ENCODE measurements around the gene PDX1. TPM values are rescaled to one million over a fixed set of nuclear protein-coding genes. Genes with fewer than 3 reads are reported as not detected.
"Not testable (repeated sequence)": the region's sequence is repeated elsewhere in the genome, so short reads cannot be mapped to it uniquely, and the experiment has no call there.

PDX1 gene
- total RNA-seq, 3 donors from 2014 or later (not counting 1 experiment from before 2014, with no cell fraction given): not detected

DNA sequence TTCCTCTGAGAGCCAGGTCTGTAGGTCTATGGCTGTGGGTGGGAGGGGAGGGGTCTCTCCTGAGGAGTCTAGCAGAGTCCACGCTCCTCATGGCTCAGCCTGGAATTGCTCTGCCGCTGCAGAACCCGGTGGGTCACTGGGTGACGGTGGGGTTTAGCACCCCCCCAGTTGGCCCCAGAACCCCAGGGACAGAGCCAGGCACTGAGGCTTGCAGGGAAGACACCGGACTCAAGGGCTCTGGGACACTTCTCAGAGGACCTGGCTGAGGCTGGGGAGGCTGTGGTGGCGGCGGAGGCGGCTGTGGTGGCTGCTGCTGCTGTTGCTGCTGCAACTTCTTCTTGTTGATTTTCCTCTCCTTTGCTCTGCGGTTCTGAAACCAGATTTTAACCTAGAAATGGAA, 43.2 kb downstream of the PDX1 start:
- Mint-ChIP-seq H3K36me3 (no peaks in the 10 kb centered on the region), H3K4me1 (peaks cover 5 to 9% of the 10 kb centered on the region in 2 donors), H3K9me3 (no peaks in the 10 kb centered on the region), H3K27ac (no peak overlapping the region), H3K27me3 (ENCODE audit: low read depth in 2 of 2) (peaks cover 56 to 80% of the 10 kb centered on the region in 2 donors), H3K4me3 (no peak overlapping the region)
- H3K36me3 ChIP-seq (ENCODE audit: control insufficient read depth, insufficient read depth, low read length): no peaks in the 10 kb centered on the region
- peaks cover 57% of the 10 kb centered on the region for H3K27me3 ChIP-seq (ENCODE audit: control insufficient read depth, insufficient read depth, low read length)
- H3K4me3 ChIP-seq (ENCODE audit: low read length): no peak overlapping the region
- H3K27ac ChIP-seq (ENCODE audit: low read length): no peak overlapping the region
- H3K9me3 ChIP-seq (ENCODE audit: control insufficient read depth, insufficient read depth, low read length): no peaks in the 10 kb centered on the region
- intact Hi-C loops (cut with micrococcal nuclease): no loop called here
- 60% methylated on average over 8 of the region's 9 CpGs for WGBS (ENCODE audit: insufficient coverage)
- TF ChIP-seq CTCF (IDR thresholded peaks at IDR 0.05): no peak
- no peak for DNase-seq
- H3K4me1 ChIP-seq (ENCODE audit: control insufficient read depth, insufficient read depth, low read length): peaks cover 20% of the 10 kb centered on the region
- ATAC-seq: no peak

DNA sequence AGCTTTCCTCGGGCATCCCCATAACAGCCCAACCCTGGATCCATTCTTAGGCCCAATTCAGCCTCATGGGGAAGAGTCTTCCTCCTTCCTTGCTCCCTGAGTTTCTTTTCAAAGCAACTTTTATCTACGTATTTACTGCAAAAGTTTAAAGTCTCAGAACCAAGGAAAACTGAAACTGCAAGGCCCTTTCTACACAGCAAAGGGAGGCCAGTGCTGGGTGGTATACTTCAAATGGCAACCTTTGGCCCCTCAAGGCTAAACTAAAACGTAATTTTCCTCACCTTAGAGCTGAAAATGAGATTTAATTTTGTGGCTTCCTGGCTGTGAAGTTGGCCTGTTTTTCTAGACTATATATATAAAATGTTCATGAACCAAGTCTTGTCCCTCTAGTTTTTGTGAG, 43.7 kb downstream of the PDX1 start:
- Histone ChIP-seq H3K4me3 (ENCODE audit: low read length) (no peak overlapping the region), H3K9me3 (ENCODE audit: control insufficient read depth, insufficient read depth, low read length) (no peaks in the 10 kb centered on the region), H3K36me3 (ENCODE audit: control insufficient read depth, insufficient read depth, low read length) (no peaks in the 10 kb centered on the region), H3K27ac (ENCODE audit: low read length) (no peak overlapping the region), H3K4me1 (ENCODE audit: control insufficient read depth, insufficient read depth, low read length) (peaks cover 20% of the 10 kb centered on the region), H3K27me3 (ENCODE audit: control insufficient read depth, insufficient read depth, low read length) (peaks cover 59% of the 10 kb centered on the region)
- peaks cover 56 to 77% of the 10 kb centered on the region in 2 donors for H3K27me3 Mint-ChIP-seq (ENCODE audit: low read depth in 2 of 2)
- H3K9me3 Mint-ChIP-seq: no peaks in the 10 kb centered on the region
- WGBS (ENCODE audit: insufficient coverage): 83% methylated on average over 2 of the region's 3 CpGs
- no peak overlapping the region for H3K27ac Mint-ChIP-seq
- no peaks in the 10 kb centered on the region for H3K36me3 Mint-ChIP-seq
- H3K4me3 Mint-ChIP-seq: no peak overlapping the region
- no peak for DNase-seq
- peaks cover 5 to 10% of the 10 kb centered on the region in 2 donors for H3K4me1 Mint-ChIP-seq
- no peak for ATAC-seq
- no peak for TF ChIP-seq CTCF (IDR thresholded peaks at IDR 0.05)
- intact Hi-C loops (cut with micrococcal nuclease): no loop called here

DNA sequence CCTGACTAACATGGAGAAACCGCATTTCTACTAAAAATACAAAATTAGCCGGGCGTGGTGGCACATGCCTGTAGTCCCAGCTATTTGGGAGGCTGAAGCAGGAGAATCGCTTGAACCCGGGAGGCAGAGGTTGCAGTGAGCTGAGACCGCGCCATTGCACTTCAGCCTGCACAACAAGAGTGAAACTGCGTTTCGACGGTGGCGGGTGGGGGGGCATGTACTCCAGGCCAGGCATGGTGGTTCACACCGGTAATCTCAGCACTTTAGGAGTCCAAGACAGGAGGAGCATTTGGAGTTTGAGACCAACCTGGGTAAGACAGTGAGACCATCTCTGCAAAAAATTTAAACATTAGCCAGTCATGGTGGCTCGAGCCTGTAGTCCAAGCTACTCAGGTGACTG, 44.4 kb downstream of the PDX1 start:
- H3K4me1 Mint-ChIP-seq; intact Hi-C loops (cut with micrococcal nuclease); H3K9me3 Mint-ChIP-seq; ATAC-seq; DNase-seq; H3K27ac Mint-ChIP-seq; H3K4me3 ChIP-seq (ENCODE audit: low read length); H3K36me3 Mint-ChIP-seq; H3K27ac ChIP-seq (ENCODE audit: low read length); H3K4me3 Mint-ChIP-seq; H3K36me3 ChIP-seq (ENCODE audit: control insufficient read depth, insufficient read depth, low read length); H3K9me3 ChIP-seq (ENCODE audit: control insufficient read depth, insufficient read depth, low read length): not testable (repeated sequence)
- H3K27me3 ChIP-seq (ENCODE audit: control insufficient read depth, insufficient read depth, low read length): peaks cover 58% of the 10 kb centered on the region
- H3K4me1 ChIP-seq (ENCODE audit: control insufficient read depth, insufficient read depth, low read length): peaks cover 23% of the 10 kb centered on the region
- peaks cover 53 to 73% of the 10 kb centered on the region in 2 donors for H3K27me3 Mint-ChIP-seq (ENCODE audit: low read depth in 2 of 2)
- WGBS (ENCODE audit: insufficient coverage): 73% methylated on average over 13 of the region's 13 CpGs

GRCh38 chr13:27964741-27965323, 45.0 kb downstream of the PDX1 start:
- intact Hi-C loops (cut with micrococcal nuclease): no loop called here
- Mint-ChIP-seq H3K9me3 (no peaks in the 10 kb centered on the region), H3K27me3 (ENCODE audit: low read depth in 2 of 2) (peaks cover 54 to 73% of the 10 kb centered on the region in 2 donors), H3K4me3 (no peak overlapping the region), H3K4me1 (peaks cover 5 to 10% of the 10 kb centered on the region in 2 donors), H3K27ac (no peak overlapping the region), H3K36me3 (no peaks in the 10 kb centered on the region)
- no peak overlapping the region for H3K4me3 ChIP-seq (ENCODE audit: low read length)
- H3K27ac ChIP-seq (ENCODE audit: low read length): no peak overlapping the region
- peaks cover 55% of the 10 kb centered on the region for H3K27me3 ChIP-seq (ENCODE audit: control insufficient read depth, insufficient read depth, low read length)
- peaks cover 23% of the 10 kb centered on the region for H3K4me1 ChIP-seq (ENCODE audit: control insufficient read depth, insufficient read depth, low read length)
- 22% methylated on average over 13 of the region's 15 CpGs for WGBS (ENCODE audit: insufficient coverage)
- DNase-seq (no peak), ATAC-seq (no peak)
- H3K36me3 ChIP-seq (ENCODE audit: control insufficient read depth, insufficient read depth, low read length): no peaks in the 10 kb centered on the region
- TF ChIP-seq CTCF (IDR thresholded peaks at IDR 0.05): no peak
- no peaks in the 10 kb centered on the region for H3K9me3 ChIP-seq (ENCODE audit: control insufficient read depth, insufficient read depth, low read length)
